IMR-90 (cell line): ENCODE data around the gene TEAD1. TPM values are rescaled to one million over a fixed set of nuclear protein-coding genes. Genes with fewer than 3 reads are reported as not detected.

ENCODE experiments used
- ATAC-seq: fragments of 200-7000 bp; cut with Tn5 transposase; 2 replicates; pipeline ENCODE4 v1.9.1; 2020; ENCODE audit warnings: low read depth, mild to moderate bottlenecking, moderate library complexity
- BruUV-seq: library from RNA; stranded (reverse); fragments of 400-500 nt; replicated peaks from 2 replicates; lab custom pipeline; 2021; lab: Mats Ljungman, UMichigan
- CTCF ChIA-PET: fragments of 300-600 bp; formaldehyde crosslinking; extraction: SDS; loops from one replicate; lab custom pipeline; 2021; ENCODE audit warnings: antibody characterized with exemption; lab: Yijun Ruan, JAX
- POLR2A ChIA-PET: fragments of 300-600 bp; sonication (Branson Sonifier 250); formaldehyde crosslinking; loops from one replicate; lab custom pipeline; 2022; ENCODE audit warnings: antibody characterized with exemption; ENCODE audit not compliant: unreplicated experiment; lab: Charles Lee
- DNase-seq: peaks from one replicate; pipeline ENCODE4 v3.0.0; 2013
- H2AFZ ChIP-seq: replicated peaks from 2 replicates; pipeline ENCODE3; 2013; ENCODE audit warnings: low read length, mild to moderate bottlenecking; ENCODE audit not compliant: poor library complexity
- H2AK5ac ChIP-seq: 2 replicates; pipeline ENCODE4 v1.6.1; 2013; ENCODE audit warnings: low read depth, low read length, inconsistent platforms
- H2AK9ac ChIP-seq: replicated peaks from 2 replicates; pipeline ENCODE3; 2013; ENCODE audit warnings: mild to moderate bottlenecking, low read depth, low read length, moderate library complexity; ENCODE audit not compliant: poor library complexity
- H2BK120ac ChIP-seq: 2 replicates; pipeline ENCODE4 v1.6.1; 2013; ENCODE audit warnings: low read depth, low read length, inconsistent platforms
- H2BK15ac ChIP-seq: 3 replicates; pipeline ENCODE4 v1.6.1; 2013; ENCODE audit warnings: low read depth, low read length, inconsistent platforms
- H2BK20ac ChIP-seq: 2 replicates; pipeline ENCODE4 v1.6.1; 2013; ENCODE audit warnings: low read depth, mild to moderate bottlenecking, inconsistent platforms, low read length, moderate library complexity
- H2BK5ac ChIP-seq: 2 replicates; pipeline ENCODE4 v1.6.1; 2013; ENCODE audit warnings: mild to moderate bottlenecking, low read depth, low read length, inconsistent platforms; ENCODE audit not compliant: poor library complexity, severe bottlenecking
- H3K14ac ChIP-seq: replicated peaks from 2 replicates; pipeline ENCODE4 v1.6.1; 2013; ENCODE audit warnings: low read depth, low read length, inconsistent platforms
- H3K18ac ChIP-seq: 2 replicates; pipeline ENCODE4 v1.6.1; 2013; ENCODE audit warnings: low read depth, low read length, control low read depth
- H3K23ac ChIP-seq: 2 replicates; pipeline ENCODE4 v1.6.1; 2013; ENCODE audit warnings: low read depth, low read length, inconsistent platforms
- H3K27ac ChIP-seq: 2 replicates; pipeline ENCODE4 v1.5.1; 2013; ENCODE audit warnings: mild to moderate bottlenecking, control low read depth, low read length; ENCODE audit not compliant: insufficient read depth
- H3K27me3 ChIP-seq: 2 replicates; pipeline ENCODE4 v1.6.1; 2013; ENCODE audit warnings: low read length; ENCODE audit not compliant: control insufficient read depth, insufficient read depth
- H3K36me3 ChIP-seq: 2 replicates; pipeline ENCODE4 v1.6.1; 2013; ENCODE audit warnings: low read length, mixed read lengths; ENCODE audit not compliant: control insufficient read depth, insufficient read depth
- H3K4ac ChIP-seq: 2 replicates; pipeline ENCODE4 v1.6.1; 2013; ENCODE audit warnings: low read depth, low read length, inconsistent platforms
- H3K4me1 ChIP-seq: 2 replicates; pipeline ENCODE4 v1.6.1; 2013; ENCODE audit warnings: low read length, mixed read lengths; ENCODE audit not compliant: control insufficient read depth, insufficient read depth
- H3K4me2 ChIP-seq: 2 replicates; pipeline ENCODE4 v1.6.1; 2013; ENCODE audit warnings: low read depth, mild to moderate bottlenecking, control low read depth, low read length, moderate library complexity
- H3K4me3 ChIP-seq: 2 replicates; pipeline ENCODE4 v1.5.1; 2013; ENCODE audit warnings: low read depth, mild to moderate bottlenecking, control low read depth, low read length, moderate library complexity; ENCODE audit not compliant: insufficient read depth
- H3K56ac ChIP-seq: 2 replicates; pipeline ENCODE4 v1.6.1; 2013; ENCODE audit warnings: low read length, inconsistent platforms; ENCODE audit not compliant: insufficient read depth; ENCODE audit errors: extremely low read depth
- H3K79me1 ChIP-seq, 2 experiments: 2 replicates each; pipeline ENCODE4 v1.6.1; 2013; ENCODE audit warnings: low read length in 2 of 2, inconsistent platforms in 1 of 2, low read depth in 1 of 2
- H3K9ac ChIP-seq: 2 replicates; pipeline ENCODE4 v1.6.1; 2013; ENCODE audit warnings: low read depth, low read length, control low read depth
- H3K9me1 ChIP-seq: 2 replicates; pipeline ENCODE4 v1.6.1; 2013; ENCODE audit warnings: low read length, inconsistent platforms; ENCODE audit not compliant: insufficient read depth
- H3K9me3 ChIP-seq: 2 replicates; pipeline ENCODE4 v1.6.1; 2013; ENCODE audit warnings: low read length; ENCODE audit not compliant: control insufficient read depth, insufficient read depth
- H4K20me1 ChIP-seq: 2 replicates; pipeline ENCODE4 v1.6.1; 2013; ENCODE audit warnings: low read length, inconsistent platforms; ENCODE audit not compliant: insufficient read depth
- H4K5ac ChIP-seq: 2 replicates; pipeline ENCODE4 v1.6.1; 2013; ENCODE audit warnings: mild to moderate bottlenecking, low read depth, low read length, control low read depth
- H4K8ac ChIP-seq, 2 experiments: 2 replicates each; pipeline ENCODE4 v1.6.1; 2013; ENCODE audit warnings: low read depth in 2 of 2, low read length in 2 of 2, control low read depth in 1 of 2, inconsistent platforms in 1 of 2
- H4K91ac ChIP-seq: 2 replicates; pipeline ENCODE4 v1.6.1; 2013; ENCODE audit warnings: low read depth, low read length, inconsistent platforms; ENCODE audit not compliant: insufficient read depth
- MAFK ChIP-seq: IDR thresholded peaks from 2 replicates; pipeline ENCODE4 v1.6.1; 2012; ENCODE audit warnings: low read depth, low read length, improper control_type of control experiment
- MAZ ChIP-seq: IDR thresholded peaks from 2 replicates; pipeline ENCODE4 v1.6.1; 2012; ENCODE audit warnings: low read depth, mild to moderate bottlenecking, low read length, improper control_type of control experiment, moderate library complexity, borderline replicate concordance
- POLR2A ChIP-seq: IDR thresholded peaks from 2 replicates; pipeline ENCODE4 v1.6.1; 2012; ENCODE audit warnings: mild to moderate bottlenecking, low read depth, low read length
- RFX5 ChIP-seq: IDR thresholded peaks from 2 replicates; pipeline ENCODE4 v1.8.0; 2012; ENCODE audit warnings: low read depth, mild to moderate bottlenecking, low read length, moderate library complexity
- SMC3 ChIP-seq: fragments of 150-350 bp; IDR thresholded peaks from 2 replicates; pipeline ENCODE4 v1.6.1; 2016; ENCODE audit warnings: low read depth, mild to moderate bottlenecking, antibody characterized with exemption, low read length, moderate library complexity
- WGBS, 2 experiments: methylation state at CpG; one replicate each; pipeline versions ENCODE4 v1.1.5 to v1.1.7; 2013; ENCODE audit warnings: missing lambda C conversion rate in 2 of 2; ENCODE audit not compliant: insufficient read length in 1 of 2; ENCODE audit errors: extremely low coverage in 2 of 2; 5-methylcytosine and 5-hydroxymethylcytosine counted together
- dilution Hi-C: fragments of 300-500 bp; cut with HindIII; formaldehyde crosslinking; loops from one replicate; pipeline ENCODE4 v1.14.3; 2018; ENCODE audit warnings: low sequenced_read_pairs; ENCODE audit not compliant: unreplicated experiment
- in situ Hi-C: fragments of 300-500 bp; cut with MboI; formaldehyde crosslinking; loops from 3 replicates; pipeline ENCODE4 v1.14.3; 2019; ENCODE audit warnings: low sequenced_read_pairs, inconsistent platforms, mixed read lengths
- intact Hi-C: fragments of 100-400 bp; cut with micrococcal nuclease; formaldehyde crosslinking; loops from 2 replicates; pipeline ENCODE4 v1.10.0; 2022
- polyA plus RNA-seq, 3 experiments: library from polyadenylated mRNA; depleted of rRNA; stranded (reverse); fragments of >200 nt; gene quantifications; 2 replicates each; pipeline ENCODE4 v1.2.3, GENCODE V29; 2012; ENCODE audit warnings: low replicate concordance in 1 of 3
- total RNA-seq: library from RNA; depleted of rRNA; stranded (reverse); fragments of >200 nt; gene quantifications from 2 replicates; pipeline ENCODE4 v1.2.3, GENCODE V29; 2012
- TF ChIP-seq, protein P1 (sequence below): fragments of 150-350 bp; IDR thresholded peaks from 2 replicates; pipeline ENCODE4 v1.6.1; 2016; ENCODE audit warnings: low read depth, mild to moderate bottlenecking, low read length, moderate library complexity, borderline replicate concordance

Gene TEAD1
- total and polyA plus RNA-seq, 2 of the 4 experiments (the other 2 are of a cell fraction), result 51.8 to 69.2 TPM

DNA sequence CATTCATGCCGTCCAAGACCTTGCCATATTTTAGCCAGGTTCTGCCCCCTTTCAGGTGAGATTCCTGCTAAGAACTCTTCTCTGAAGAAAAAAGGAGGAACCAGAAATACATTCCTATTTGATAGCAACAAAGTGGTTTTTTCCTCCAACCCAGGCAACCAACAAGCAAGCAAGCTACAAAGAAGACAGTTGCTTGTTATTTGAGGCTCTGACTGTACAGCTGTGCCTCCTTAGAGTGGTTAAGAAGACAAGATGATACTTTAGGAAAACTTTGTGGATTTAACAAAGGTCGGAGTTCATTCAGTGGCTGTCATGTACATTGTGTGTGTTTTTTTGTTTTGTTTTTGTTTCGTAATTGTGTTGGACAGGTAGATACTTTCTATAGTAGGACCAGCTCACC is 21.7 kb downstream of the TEAD1 start:
- H3K27ac ChIP-seq, result 0 out of 2 replicates have a peak overlapping the region, but pooled peaks have one; percentile 22
- peak overlapping the region; percentile 58 for H2AK5ac ChIP-seq
- H3K56ac ChIP-seq, result no peak overlapping the region
- H2BK5ac ChIP-seq, result peak overlapping the region; percentile 35
- intact Hi-C loops, result no loop called here
- H3K4me3 ChIP-seq, result no peak overlapping the region
- 80% methylated on average over 1 of the region's 3 CpGs; no CpG with 5 or more reads in 1 of the 2 experiments for WGBS, 2 experiments
- peaks cover 29% of the 10 kb centered on the region for H3K9me1 ChIP-seq
- H4K20me1 ChIP-seq, result peaks cover 90% of the 10 kb centered on the region
- H3K9ac ChIP-seq, result 0 out of 2 replicates have a peak overlapping the region, but pooled peaks have one; percentile 5
- H3K36me3 ChIP-seq, result no peaks in the 10 kb centered on the region; the same call in 1 of the 2 replicates
- no peak overlapping the region for H4K91ac ChIP-seq
- CTCF ChIA-PET, result no interaction called here
- in situ Hi-C loops, result no loop called here
- dilution Hi-C loops, result loop anchor here (25.0 kb wide), 1 partner anchor 191 kb away; no protein-coding TSS in a partner anchor
- no TSS peak for BruUV-seq
- H4K5ac ChIP-seq, result no peak overlapping the region; the same call in 1 of the 2 replicates
- no peaks in the 10 kb centered on the region for H3K27me3 ChIP-seq
- H3K23ac ChIP-seq, result peak overlapping the region; percentile 34
- H2BK20ac ChIP-seq, result peak overlapping the region; percentile 10; the same call in 1 of the 2 replicates
- H2BK120ac ChIP-seq, result no peak overlapping the region
- H2AFZ ChIP-seq, result no peak overlapping the region
- H2AK9ac ChIP-seq, result no peak overlapping the region
- peak overlapping the region; percentile 51 for H3K18ac ChIP-seq
- H3K4ac ChIP-seq, result peak overlapping the region; percentile 17; the same call in 1 of the 2 replicates
- no peak for DNase-seq
- H2BK15ac ChIP-seq, result peak overlapping the region; percentile 51; the same call in 1 of the 3 replicates
- ATAC-seq, result no peak
- peaks cover 17 to 77% of the 10 kb centered on the region in 2 experiments; a peak in 3 of 4 replicates for H3K79me1 ChIP-seq
- peaks cover 42% of the 10 kb centered on the region for H3K4me1 ChIP-seq
- H4K8ac ChIP-seq, result peak overlapping the region in 1 of 2 experiments; percentile 49; a peak in 2 of 4 replicates
- TF ChIP-seq MAZ (no peak), MAFK (no peak), POLR2A (no peak), RFX5 (no peak), SMC3 (no peak)
- TF ChIP-seq, protein P1, sequence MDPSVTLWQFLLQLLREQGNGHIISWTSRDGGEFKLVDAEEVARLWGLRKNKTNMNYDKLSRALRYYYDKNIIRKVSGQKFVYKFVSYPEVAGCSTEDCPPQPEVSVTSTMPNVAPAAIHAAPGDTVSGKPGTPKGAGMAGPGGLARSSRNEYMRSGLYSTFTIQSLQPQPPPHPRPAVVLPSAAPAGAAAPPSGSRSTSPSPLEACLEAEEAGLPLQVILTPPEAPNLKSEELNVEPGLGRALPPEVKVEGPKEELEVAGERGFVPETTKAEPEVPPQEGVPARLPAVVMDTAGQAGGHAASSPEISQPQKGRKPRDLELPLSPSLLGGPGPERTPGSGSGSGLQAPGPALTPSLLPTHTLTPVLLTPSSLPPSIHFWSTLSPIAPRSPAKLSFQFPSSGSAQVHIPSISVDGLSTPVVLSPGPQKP, result no peak
- H3K14ac ChIP-seq, result peak overlapping the region; percentile 70
- no peaks in the 10 kb centered on the region for H3K9me3 ChIP-seq
- POLR2A ChIA-PET, result no interaction called here
- no peak overlapping the region for H3K4me2 ChIP-seq
